HG03432 (cell line): ENCODE measurements around the gene MEDAG.

Source experiments
- ATAC-seq: cut with Tn5 transposase; IDR thresholded peaks from one replicate; pipeline ENCODE4 v1.9.1; 2021; ENCODE audit warnings: mild to moderate bottlenecking, moderate library complexity; ENCODE audit not compliant: unreplicated experiment

The MEDAG gene

DNA sequence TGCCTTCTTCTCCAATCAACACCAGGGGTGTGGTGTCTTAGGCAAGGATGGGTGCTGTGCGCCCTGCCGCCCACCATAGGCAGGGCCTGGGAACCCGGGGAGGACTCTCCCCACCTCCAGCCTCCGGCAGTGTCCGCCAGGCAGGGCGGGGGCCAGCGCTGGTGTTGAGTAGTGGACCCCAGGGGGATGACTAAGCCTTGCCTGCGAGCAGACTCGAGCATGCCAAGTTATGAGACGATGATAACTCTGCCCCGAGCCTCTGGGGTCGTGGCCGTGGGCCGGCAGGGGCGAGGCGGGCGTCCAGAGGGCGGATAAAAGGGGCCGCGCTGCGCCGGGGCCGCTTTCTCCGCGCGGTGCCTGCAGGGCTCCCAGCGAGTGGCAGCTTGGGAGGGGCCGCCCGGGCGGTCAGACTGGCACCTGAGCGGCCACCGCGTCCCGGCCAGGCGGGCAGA lies at the start of gene MEDAG:
Gene MEDAG (plus strand): TSS at position 340 of the 452 bp plus-strand sequence. CDS start 245 bp downstream, outside the sequence.
- ATAC-seq: no peak

DNA sequence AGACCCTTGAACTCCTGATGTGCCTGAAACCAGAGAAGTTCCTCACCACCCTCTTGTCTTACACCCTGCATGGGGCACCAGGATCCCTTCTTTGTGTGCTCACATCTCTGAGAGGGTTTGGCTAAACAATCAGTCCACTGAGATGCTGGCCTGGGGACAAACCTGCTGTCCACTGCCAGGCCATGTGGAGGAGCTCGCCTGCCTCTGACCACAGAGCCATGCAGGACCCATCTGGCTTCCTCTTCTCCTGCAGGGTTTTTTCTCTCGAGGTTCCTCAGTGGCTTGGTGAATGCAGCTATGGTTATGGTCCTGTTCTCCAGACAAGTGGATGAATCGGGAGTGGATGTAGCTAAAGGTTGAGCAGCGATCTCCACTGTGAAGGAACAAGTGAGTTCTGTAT lies 49.1 kb upstream of the MEDAG start:
- no peak for ATAC-seq

DNA sequence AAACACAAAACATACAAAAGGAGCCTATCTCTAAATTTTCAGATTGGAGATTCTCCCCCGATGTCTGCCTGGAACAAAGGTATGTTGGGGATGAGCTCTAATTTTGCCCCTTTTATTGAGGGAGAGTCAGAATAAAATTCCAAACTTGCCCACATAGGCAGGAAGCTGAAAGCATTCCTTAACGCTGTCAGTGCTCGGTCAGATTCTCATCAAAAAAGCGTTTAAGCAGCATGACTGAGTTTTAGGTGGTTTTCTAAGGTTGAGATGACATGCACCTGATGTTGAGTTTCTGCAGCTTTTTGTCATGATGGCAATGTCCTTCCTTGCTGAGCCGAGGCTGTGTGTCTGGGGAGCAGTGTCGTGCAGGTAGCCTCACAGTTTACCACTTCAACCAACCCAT lies 48.4 kb upstream of the MEDAG start:
- no peak for ATAC-seq

DNA sequence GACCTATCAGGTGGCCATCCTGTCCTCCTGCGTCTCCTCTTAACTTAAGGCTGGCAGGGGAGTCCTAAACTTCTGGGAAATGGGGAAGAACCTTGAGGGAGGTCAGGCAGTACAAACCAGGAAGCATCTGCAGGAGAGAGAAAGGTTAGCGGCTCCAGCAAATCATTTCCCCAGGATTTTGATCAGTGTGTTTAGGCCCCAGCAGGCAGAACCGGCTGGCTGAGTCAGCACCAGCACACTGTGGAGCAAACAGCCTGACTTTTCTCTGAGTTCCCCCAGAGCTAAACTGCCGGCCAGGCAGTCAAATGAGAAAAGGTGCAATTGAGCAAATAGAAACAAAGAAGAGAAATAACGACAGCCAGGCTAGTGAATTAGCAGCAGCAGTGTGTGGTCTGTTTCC lies 46.7 kb upstream of the MEDAG start:
- no peak for ATAC-seq

DNA sequence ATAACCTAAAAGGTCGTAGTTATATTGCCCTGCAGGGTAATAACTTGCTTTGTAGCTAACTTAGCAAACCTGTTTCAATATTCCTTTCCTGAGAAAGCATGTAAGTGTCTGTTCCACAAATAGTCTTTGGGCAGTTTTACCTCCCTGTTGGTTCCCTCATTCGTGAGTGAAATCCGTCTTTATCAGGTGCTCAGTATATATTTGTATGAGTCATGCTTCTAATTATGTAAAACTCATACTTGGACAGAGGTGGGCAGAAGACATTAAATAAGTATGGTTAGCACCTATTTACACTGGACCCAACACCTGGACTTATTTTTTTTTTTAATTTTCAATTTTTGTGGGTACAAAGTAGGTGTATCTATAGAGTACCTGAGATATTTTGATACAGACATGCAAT lies 44.9 kb upstream of the MEDAG start:
- no peak for ATAC-seq

DNA sequence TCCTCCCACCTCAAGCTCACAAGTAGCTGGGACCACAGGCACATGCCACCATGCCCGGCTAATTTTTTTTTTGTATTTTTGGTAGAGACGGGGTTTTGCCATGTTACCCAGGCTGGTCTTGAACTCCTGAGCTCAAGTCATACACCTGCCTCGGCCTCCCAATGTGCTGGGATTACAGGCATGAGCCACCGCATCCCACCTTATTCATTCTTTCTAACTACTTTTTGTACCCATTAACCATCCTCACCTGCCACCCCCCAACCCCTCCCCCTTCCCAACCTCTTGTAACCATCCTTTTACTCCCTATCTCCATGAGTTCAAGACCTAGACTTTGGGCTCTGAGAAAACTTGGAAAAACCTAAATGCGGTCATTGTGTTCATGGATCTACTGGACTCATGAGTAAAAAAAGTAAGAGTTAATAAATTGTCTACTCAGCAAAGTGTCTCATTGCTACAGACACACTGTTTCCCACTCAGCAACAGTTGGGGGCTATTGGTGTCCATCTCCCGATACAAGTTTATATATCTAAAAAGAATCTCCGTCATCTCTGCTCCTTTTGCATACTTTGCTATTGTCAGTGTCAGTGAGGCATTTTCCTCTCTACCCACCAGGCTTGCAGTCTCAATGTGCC lies 44.1 kb upstream of the MEDAG start:
- ATAC-seq: no peak

DNA sequence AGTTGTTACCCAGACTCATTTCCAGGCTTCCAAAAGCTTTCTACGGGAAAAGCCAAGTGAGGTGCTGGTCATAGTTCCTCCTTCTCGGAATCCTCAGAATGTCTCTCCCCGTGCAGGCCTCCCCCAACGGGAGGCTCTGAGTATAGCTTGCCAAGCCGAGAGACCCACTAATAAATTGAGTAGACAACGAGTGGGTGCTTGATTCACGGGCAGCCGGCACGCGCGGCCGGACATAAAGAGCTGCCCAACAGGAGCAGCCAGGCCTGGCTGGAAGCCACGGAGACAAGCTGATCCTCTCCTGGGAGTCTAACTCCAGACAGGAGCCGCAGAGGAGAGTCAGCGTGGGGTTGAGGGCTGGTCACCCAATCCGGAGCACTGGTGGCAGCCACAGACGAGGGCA lies 43.4 kb upstream of the MEDAG start:
- ATAC-seq: no peak

DNA sequence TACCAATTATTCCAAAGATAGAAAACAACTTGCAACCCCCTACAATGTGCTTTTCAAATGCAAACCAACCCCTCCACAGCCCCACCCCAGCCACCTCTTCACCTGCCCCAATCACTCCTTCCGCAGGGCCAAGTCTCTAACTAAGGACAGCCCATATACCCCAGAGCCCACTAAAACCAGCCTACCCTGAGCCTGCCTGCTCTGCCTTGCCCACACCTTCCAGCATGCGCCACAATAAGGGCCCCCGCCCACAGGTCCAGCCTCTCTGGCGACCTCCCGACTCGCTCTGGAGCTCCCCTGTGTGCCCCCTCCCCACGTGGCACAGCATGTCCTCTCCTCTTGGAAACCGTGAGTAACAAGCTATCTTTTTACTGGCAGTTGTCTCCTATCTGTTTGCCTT lies 42.8 kb upstream of the MEDAG start:
- ATAC-seq: no peak

DNA sequence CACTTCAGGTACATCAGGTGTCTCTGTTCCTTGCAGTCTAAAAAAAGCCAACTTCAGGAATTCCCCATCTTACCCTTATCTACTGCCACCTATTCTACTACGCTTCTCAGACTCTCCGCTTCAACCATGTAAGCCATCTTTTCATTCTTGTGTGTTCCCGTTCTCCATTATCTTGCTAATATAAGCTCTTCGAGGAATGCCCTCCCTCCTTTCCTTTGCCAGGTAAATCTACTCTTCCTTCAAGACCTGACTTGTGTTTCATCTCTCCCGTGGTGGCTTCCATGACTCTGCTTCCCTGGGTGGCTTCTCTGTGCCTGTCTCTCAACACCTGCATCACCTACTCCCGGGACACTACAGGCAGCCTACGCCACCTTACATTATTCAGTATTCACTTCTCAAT lies 42.3 kb upstream of the MEDAG start:
- ATAC-seq: no peak

DNA sequence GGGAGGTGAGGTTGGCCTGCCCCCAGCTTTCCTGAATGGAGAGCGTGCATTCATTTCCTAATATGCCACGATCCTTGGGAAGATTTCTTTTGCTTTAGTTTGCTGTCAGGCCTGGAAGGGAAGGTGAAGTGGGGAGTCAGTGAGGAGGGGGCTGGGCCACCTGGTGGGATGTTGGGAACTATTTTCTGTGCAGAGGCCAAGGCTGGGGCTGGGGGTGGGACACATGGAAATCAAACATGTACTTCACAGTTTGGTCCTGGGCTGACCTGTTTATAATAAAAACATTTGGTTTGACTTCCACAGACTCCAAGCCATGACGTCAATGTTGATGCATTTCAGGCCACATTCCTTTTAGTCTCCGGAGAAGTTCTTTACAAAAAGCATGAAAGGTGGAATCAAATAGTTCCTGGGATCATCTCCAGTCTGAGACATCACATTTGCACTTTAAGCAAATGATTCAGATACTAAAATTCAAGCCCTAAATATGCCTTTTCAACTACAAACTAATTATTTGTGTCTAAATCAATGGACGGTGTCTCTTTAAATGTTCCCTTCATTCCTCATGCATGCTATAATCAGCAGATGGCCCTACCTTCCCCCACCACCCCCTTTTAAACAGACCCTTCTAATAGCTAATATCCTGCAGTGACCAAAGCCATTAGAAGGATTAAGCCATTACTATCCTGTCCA lies 41.5 kb upstream of the MEDAG start:
- no peak for ATAC-seq

DNA sequence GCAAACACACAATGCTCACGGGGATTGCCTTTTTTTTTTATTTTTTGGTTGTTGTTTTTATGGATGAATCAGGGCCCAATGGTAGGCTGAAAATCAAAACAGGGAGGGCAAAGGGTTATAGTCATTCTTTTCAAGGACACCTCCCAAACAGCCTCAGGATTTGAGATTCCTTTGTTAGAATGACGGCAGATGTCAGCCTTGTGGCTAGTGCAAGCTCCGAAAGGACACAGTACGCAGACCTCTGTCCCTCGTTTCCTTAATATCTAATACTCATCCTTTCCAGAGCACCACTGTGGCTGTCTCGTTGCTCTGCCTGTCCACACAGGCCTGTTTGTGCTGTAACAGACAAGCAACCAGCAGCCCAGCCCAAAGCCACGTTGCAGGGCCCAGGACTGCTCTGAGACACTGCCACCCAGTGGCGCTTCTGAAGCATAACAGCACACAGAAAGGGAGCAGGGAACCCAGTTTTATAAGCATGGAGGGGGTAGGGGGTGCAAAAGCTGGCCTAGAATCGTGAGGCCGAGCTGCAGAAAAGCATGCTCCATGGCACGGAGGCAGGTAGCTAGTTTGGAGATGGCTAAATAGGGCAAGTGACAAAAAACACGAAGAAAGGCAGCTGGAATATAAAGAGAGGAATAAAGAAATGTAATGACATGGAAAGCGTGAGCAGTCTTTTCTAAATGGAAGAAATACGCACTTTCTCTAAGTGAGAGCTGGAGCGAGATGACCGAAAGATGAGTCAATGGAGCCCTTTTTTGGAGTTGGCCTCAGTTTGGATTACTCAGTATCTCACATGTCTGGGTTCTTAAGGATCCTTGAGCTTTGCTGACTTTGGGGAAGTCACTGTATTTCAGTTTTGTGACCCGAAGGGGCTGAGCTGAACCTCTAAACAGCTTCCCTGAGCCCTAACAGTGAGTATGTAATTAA lies 40.7 kb upstream of the MEDAG start:
- peak; percentile 91 for ATAC-seq

DNA sequence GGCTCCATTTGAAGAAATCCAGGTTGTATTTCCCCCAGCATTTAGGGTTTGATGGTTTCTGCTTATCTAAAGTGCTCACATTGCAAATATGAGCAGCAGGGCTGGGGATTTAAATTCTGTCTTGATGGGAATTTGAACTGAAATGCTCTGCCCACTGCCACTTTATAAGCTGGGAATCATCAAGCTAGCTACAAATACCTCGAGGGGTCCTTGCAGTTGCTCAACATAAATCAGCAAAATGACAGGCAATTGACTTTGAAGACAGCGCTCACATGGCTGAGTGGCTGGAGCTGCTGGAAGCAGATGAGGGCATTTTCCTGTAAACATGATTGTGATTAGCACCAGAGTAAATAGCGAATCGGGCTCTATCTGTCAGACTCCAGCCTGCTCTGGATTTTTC lies 39.4 kb upstream of the MEDAG start:
- no peak for ATAC-seq

DNA sequence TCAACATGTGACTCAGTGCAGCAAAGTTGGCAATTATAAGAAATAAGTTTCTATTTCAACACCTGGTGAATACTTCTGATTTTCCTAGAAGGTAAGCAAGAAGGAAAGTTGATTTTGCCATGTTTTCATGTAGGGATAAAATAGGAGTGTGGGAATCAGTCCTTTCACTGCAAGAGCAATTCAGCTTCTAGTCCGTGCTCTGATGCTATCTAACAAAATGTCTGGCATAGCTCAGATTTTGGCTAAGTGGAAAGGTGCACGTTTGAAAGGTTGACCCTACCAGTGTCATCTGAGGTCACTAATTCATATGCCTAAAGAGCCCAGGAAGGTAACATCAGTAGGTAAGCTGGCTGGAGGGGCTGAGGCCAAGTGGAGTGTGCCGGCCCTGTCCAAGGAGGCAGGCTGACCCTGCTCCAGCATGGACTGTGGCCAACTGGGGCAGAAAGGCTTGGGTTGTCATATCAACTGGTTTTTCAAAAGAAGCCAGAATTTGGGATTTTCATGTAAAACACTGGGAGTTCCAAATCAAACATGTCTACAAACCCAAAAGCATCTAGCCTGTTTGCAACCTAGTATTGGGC lies 38.9 kb upstream of the MEDAG start:
- ATAC-seq: no peak

DNA sequence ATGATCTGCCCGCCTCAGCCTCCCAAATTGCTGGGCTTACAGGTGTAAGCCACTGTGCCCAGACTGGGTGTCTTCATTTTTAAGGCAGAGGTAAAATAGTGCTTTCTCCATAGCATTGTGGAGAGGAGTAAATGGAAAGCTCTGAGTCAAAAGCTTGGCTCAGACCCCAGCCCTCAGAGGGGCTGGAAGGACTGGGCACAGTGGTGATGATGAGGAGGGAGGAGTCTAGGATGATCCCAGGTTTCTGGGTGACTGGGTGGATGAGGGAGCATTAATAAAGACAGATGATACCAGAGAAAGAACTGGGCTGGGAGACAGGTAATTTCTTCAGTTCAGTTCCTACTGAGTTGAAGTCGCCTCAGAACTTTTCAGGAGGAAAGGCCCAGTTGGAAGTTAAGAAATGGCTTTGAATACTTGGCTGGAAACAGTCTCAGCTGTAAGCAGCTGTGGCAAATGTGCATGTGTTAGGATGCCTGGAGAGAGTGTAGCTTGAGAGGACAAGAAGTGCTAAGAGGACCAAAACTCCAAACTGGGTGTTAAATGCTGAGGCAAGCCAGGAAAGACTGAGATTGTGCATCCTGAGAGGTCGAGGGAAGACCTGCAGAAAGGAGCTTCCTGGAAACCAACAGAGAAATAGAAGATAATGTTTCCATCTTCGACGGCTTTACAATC lies 37.1 kb upstream of the MEDAG start:
- ATAC-seq: no peak

DNA sequence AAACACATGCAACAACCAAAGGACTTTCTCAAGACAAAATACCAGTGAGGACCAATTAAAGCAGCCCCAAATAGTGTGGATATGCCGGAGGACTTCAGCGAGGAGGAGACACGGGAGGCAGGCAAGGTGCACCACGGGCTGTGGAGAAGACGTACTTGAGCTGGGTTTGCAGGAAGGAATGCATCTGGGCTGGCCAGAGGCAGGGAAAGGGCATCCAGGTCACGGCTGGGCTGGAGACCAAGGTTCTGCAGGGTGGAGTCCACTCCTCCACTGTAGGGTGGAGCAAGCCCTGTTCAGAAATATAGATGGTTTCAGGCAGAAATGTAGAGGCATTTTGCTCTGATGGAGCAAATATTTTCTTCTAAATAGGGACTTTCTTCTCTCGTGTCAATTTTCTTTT lies 36.6 kb upstream of the MEDAG start:
- ATAC-seq: no peak

DNA sequence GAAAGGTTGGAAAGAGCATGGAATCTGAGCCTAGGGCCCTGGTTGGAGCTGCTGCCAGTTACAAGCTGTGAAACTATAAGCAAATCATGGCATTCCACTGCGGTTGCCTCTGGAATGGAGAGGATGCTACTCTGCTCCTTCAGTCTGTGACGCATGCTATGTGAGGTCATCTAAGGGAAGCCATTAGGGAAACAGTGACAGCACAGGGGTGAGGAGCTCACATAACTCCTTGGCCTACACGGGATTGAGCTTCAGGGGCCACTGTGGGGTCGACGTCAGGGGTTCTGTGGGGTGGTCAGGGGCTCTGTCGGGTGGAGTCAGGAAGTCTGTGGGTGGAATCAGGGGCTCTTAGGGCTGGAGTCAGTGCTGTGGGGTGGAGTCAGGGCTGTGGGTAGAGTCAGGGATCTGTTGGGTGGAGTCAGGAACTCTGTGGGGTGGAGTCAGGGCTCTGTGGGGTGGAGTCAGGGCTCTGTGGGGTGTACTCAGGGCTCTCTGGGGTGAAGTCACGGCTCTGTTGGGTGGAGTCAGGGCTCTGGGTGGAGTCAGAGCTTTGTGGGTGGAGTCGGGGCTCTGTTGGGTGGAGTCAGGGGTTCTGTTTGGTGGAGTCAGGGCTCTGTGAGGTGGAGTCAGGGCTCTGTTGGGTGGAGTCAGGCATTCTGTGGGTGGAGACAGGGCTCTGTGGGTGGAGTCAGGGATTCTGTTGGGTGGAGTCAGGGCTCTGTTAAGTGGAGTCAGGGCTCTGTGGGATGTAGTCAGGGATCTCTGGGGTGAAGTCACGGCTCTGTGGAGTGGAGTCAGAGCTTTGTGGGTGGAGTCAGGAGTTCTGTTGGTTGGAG lies 35.8 kb upstream of the MEDAG start:
- peak; percentile 79 for ATAC-seq

DNA sequence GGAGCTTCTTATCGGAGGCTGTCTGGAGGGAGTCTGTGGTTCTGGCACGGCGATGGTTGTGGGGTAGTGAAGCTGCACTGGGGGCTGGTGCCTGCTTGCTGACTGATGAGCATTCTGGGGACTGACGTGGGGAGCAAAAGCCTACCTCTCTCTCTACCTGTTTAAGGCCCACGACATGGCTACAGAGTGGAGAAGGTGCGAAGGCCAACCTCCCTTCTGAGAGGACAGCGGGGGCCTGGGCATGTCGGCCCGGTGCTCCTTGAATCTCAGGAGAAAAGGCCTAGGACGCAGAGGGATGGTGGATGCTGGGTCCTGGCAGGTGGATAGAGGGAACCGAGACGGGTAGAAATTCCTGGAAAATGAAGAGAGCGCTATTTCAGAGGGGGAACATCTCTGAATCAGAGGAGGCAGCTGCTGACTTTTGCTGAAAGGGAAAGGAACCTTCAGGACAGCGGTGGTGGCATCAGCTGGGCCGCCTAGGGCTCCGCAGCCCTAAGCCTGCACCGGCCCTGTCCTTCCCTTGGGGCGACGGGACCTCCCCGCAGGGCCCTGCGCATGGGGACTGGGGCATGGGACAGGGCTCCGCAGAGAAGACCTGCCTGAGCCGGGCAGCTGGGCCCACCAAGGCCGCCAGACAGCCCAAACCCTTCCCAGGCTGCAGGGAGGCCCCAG lies 35.0 kb upstream of the MEDAG start:
- ATAC-seq: no peak

DNA sequence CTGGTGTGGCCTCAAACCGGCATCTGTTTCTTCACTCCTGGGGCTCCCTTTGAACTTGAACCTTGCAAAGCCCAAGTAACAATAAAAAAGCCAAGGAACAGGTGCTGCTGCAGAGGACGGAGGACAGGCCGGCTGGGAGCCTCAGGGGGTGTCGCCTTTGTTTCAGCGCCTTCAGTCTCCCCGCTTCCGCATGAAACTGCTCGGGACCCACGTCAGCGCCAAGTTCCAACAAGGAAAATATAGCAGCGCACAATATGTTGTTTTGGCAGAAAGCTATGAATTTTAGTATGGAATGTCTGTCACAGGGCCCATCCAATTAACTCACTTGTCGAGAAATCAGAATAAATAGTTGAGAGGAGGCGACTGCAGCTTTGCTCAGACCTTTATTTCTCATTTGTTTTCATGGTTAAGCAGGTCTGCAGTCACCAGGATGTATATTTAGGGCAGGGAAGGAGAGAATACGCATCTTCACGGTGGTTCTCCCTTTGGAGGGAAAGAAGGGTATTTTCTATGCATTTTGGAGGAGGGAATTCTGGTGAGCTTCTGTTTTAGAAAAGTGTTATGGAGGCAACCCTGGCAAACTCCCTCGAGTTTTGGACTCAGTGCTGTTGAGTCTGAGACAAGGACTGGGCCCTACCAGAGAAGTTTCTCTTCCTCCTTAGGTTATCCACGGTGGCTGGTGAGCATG lies 34.3 kb upstream of the MEDAG start:
- no peak for ATAC-seq

DNA sequence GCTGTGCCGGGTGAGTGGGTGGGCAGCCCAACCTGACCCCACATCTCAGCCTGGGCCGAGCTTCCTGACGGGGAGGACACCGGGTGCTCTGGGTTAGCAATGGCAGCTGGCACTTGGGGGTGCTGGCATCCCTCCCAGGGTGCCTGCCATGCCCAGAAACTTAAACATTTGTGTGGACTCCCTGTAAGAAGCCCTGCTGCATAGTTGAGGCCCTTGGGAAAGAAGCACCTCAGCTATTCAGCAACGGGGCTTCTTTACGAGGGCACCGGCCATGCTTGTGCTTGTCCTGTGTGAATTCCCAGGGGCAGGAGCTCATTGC lies 33.8 kb upstream of the MEDAG start:
- ATAC-seq: no peak
